8988T (cell line): ENCODE data around the gene TRABD2B.

ENCODE experiments used
- DNase-seq: peaks from one replicate; pipeline ENCODE4 v3.0.0; 2011

The TRABD2B gene

DNA sequence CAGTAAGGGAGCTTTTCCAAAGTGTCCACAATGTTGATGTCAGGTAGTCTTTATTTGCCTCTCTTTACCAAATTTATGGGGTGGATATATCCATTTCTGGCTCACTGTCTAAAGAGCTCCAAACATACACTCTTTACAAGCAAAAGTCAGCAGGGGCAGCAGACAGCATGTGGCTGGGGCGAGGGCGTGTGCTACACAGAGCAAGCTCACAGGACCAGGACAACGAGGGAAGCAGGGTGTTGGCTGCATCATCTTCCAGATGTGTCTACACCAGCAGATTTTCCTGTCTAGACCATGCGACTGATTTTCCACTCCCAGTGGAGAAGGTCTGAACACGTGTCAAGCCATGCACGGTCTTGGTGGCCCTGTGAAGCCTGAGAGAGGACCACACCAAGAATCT is 123.8 kb downstream of the TRABD2B start:
- DNase-seq = no peak

DNA sequence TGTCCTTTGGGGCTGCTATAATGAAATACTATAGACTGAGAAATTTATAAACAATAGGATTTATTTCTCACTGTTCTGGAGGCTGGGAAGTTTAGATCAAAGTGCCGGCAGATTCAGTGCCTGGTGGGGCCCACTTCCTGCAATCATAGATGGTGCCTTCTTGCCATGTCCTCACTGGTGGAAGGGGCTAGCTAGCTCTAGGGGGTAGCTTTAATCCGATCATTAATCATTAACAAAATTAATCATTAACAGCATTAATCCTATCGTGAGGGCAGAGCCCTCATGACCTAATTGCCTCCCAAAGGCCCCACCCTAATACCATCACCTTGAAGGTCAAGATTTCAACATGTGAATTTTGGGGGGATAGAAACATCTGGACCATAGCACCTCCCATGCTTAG is 124.3 kb downstream of the TRABD2B start:
- DNase-seq = no peak

DNA sequence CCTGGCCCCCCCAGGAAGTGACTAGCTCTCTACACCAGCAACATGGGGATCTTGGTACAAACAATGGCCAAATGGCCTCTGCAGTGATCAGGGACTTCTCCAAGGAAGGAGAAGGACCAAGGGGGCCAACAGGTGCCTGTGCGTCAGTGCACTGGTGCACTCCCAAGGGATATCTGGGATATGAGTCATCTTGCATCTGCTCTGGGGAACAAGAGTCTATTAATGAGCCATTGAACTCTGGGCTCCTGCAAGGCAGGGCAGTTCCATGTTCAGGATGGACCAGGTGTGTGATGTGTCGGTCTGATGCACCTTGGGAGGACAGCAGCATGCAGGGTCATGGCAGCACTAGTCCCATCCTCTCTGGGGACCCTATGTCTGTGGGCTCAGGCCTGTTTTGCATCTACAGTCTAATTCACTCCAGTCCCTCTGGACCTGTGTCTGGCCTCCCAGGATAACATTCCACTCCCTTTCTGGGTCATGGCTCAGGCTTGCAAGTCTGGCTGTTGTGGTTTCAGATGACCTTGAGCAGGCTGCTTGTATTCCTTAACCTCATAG is 125.3 kb downstream of the TRABD2B start:
- DNase-seq = no peak

DNA sequence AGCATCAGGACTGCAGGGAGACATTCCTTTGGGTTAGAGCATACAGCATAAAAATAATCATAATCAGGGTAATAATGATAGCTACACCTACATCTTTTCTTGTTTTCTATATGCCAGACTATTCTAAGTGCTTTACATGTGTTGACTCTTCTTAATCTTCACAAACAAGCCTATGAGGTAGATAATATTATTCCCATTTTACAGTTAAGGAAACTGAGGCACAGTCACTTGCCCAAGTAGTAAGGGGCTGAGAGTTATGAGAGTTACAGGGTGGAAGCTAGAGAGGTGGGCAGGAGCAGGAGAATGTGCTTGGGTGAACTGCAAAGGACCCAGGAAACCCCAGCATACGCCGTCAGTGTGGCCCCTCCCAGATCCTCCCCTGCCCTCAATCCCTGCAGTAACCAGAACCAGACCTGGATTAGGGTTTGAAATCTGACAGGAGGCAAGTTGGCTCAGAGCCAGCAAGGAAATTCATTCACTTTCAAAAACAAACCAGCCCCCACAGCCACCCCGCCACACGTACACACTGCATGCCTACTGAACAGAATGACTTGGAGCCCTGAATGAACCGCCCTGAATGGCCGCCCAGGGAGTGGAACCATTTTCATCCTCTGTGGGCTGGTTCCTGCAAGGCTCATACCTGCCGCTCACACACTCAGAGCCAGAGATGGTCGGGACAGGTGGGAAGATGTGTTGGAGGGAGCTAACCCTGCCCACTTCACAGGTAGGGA is 126.1 kb downstream of the TRABD2B start:
- DNase-seq = no peak

DNA sequence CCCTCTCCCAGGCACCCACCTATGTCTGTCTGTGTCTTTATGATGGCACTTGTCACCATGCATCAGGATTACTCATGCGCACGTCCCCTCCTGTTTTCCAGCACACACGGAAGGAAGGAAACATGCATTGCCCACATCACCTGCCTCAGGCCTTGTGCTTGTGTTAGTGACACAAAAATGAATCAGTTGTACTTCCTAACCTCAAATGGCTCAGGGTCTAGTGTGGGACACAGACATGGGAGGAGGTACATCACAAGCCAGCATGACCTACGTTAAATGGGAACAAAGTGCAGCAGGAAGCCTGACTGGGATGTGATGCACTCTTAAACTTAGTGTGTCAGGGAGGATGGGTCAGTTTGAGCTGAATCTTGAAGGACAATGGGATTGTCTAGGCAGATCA is 126.7 kb downstream of the TRABD2B start:
- DNase-seq = no peak

DNA sequence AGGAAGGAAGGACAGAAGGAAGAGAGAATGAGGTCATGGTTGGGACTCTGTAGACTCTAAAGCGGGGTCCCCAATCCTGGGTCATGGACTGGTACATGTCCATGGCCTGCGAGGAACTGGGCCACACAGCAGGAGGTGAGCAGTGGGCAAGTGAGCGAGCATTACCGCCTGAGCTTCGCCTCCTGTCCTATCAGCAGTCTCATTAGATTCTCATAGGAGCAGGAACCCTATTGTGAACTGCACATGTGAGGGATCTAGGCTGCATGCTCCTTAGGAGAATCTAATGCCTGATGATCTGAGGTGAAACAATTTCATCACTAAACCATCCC is 128.9 kb downstream of the TRABD2B start:
- DNase-seq = no peak

DNA sequence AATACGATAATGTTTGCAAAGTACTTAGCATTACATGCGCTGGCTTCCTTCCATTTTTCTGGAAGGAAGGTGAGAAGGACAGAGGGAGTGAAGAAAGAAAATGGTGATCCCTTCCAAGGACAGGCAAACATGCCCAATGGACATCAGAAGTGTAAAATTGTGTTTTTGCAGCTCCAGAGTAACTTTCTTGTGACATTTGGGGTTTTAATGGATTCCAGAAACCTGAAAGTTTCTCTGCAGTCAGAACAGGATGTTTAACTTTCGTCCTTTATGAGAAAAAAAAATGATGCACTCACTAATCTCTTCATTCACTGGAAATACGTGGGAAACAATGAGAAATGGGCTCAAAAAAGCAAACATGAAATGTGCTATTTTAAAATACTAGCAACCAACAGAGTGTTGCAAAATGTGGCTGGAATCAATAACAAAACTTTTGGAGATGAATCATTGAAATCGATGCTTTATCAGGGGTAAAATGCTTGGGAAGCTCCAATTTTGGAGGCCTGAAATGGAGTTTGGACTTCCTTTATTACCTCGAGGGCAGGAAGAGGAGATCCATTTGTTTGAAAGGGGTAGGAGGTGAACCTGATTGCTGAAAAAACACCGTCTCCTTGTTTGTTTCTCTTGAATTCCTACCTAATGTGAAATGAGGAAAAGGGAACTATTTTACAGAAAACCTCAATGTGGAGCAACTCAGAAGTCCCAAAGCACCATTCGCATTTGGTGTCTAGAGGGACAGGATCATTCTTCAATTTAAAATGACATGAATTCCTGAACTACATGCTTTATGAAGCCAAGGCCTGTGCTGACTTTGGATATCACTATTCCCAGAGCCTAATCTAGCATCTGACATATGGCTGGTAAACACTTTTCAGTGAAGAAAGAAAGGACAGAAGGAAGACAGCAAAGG is 129.5 kb downstream of the TRABD2B start:
- DNase-seq = no peak

DNA sequence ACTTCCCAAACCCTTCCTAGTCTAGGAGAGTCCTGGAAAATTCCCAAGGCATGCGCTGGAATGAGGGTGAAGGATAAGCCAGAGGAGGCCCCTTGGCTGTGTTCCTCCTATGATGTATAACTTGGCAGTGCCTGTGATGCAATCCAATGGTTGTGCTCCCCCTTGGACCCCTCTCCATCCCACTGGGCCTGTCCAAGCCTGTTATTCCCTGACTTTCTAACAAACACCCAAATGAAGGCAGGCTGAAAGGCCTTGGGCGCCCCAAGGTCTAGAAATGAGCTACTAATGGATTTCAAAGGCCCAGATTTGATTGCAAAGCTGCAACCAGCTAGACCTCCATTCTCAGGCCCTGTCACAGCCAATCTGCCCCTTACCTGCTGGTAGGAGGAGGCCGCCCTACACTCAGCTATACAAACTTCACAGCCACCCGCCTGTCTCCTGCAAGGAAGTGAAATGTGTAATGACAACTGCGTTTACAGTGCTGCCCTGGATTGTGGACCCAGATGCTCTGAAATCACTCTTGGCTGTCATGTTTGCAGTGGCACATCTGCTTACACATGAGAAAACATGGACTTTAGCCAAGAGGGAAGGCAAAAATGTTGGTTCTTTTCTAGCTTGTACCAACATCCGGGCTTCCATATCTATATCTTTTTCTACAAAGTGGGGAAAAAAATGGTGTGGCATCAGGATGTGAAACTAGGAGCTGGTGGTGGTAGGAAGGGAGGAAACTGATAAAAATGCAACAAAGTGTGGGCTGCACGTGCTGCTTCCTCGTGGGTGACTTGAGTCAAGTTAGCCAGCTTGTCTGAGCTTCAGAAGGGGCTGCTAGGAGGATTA is 130.4 kb downstream of the TRABD2B start:
- no peak for DNase-seq

- DNase-seq = no peak
Measured at GRCh38 chr1:47865881-47866535, 131.2 kb downstream of the TRABD2B start.

GRCh38 chr1:47859092-47859743 is 138.0 kb downstream of the TRABD2B start:
- DNase-seq = no peak

- no peak for DNase-seq
Measured at GRCh38 chr1:47856996-47857395, 140.2 kb downstream of the TRABD2B start.

DNA sequence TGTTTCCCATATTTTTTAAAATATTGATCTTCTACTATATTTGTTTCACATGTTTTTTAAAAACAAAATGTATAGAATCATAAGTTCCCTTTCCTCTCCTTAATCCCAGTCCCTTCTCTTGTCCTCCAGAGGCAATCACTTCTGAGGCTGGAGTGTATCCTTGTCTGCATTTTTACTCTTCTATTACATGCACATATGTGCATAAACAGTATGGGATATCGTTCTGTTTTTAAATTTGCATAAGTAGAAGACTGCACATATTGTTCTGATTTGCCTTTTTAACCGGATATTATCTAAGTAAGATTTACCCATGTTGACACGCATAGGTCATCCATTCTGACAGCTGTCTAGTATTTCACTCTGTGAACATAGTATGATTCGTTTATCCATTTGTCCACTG is 142.0 kb downstream of the TRABD2B start:
- no peak for DNase-seq

DNA sequence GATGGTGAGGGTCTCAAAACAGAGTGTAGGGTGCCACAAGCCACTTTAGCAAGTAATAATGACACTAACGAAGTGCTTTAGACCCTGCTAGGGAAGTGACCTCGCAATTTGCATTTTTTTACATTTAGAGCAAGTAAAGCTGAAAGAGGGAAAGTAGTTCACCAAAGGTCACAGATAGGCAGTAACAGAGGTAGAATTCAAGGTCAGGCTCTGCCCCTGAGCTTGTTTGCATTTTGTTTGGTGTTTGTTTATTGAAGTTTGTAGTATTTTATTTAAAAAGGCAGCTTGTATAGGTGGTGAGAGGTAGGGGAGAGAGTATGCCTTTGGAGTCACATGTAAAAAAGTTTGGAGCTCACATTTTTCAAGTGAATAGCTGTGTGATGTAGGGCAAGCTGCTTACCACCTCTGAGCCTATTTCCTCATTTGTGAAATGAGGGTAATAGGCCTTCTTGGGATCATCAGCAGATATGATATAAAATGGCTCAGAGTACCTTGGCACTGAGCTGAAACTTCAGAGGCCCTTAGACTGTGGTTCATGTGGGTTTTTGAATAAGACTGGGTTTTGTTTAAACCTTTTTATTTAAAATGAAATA is 142.5 kb downstream of the TRABD2B start:
- DNase-seq = no peak

DNA sequence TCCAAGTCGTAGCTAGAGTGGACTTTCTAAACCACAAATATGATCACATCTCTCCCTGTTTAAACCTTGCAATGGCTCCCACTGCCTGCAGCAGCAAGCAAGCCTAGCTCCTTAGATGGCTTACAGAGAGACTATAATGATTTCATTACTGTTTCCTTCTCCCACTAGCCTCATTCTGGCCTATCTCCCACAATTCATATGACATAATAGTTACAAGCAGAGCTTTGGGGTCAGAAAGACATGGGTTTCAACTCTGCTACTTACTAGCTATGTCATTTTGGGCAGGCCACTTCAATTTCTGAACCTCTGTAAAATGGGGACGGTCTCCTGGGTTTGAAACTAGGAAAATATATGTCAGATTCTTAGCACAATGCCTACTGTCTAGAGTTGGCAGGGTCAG is 143.3 kb downstream of the TRABD2B start:
- no peak for DNase-seq

DNA sequence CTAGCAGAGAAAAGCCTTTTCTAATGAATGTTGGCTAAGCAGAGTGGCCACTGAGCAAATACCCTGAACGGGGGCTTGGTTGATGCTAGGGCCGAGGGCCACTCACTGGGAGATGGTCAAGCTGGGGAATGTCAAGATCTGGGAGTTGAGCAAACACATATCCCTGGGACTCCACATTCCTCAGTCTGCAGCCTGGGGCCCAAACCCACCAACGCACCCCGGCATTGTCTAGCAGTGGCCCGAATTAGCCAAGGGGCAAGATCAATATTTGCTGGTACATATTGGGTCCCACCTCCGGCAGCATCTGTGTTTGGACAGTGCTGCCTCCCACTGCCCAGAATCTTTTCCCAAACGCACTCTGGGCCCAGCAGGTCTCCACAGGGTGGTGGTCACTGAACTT is 144.1 kb downstream of the TRABD2B start:
- DNase-seq = no peak

DNA sequence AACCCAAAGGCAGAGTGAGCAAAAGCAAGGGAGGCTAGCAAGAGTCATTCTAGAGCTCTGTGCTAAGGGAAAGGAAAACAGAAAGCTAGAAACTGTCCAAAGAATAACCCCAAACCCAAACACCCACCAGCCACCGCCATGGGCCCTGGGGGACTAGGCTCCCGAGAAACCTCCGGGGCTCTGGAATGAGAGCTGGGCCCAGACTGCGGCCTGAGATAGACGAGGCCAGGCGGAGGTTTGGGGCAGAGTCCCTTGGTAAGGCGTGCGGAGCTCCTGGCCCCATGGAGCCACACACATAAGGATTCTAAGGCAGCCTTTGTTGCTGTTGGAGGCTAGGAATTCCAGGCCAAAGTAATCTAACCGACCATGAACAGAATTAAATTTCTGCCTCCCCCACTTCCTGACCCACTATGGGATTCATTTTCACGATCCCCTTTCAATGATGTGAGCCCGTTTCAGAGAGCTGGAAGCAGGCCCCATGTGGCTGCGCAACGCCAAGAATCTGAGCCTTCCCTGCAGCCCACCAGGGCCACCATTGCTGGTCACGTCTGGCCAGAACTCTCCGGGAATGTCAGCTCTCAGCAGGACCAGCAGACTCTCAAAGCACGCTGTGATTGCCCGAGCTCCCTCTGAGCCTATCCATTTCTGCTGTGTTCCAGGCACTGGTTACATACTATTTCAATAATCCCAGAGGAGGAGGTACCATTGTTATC is 145.0 kb downstream of the TRABD2B start:
- DNase-seq = no peak

DNA sequence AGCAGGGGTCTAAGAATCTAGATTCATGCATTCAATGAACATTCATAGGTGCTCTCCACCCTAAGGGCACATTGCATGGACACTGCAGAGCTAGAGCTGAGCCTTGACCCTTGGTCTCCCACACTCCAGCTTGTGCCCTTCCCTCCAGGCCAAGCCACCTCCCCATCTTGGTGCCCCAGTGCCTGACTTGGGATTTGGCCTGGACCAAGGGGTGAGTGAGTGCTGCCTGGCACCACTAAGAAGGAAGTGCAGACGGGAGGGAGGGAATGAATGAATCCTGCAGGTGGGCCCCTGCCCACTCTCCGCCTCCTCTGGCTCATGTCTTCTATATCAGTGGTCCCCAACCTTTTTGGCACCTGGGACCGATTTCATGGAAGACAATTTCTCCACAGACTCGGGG is 146.7 kb downstream of the TRABD2B start:
- no peak for DNase-seq

GRCh38 chr1:47849591-47850261 is 147.5 kb downstream of the TRABD2B start:
- no peak for DNase-seq

DNA sequence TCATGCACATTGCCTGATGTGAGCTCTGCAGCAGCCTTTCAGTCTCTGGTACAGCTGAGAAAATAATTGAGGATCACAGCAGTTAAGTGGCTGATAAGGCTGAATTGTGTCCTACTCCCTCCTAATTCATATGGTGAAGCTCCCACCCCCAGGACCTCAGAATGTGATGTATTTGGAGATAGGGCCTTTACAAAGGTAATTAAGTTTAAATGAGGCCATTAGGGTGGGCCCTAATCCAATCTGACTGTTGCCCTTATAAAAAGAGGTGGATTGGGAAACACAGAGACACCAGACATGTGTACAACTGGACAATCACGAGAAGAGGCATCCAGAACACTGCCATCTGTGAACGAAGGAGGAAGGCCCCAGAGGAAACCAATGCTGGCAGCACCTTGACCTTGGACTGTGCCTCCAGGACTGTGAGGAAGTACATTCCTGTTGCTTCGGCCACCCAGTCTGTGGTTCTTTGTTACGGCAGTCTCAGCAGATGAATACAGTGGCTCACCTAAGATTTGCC is 148.1 kb downstream of the TRABD2B start:
- no peak for DNase-seq

DNA sequence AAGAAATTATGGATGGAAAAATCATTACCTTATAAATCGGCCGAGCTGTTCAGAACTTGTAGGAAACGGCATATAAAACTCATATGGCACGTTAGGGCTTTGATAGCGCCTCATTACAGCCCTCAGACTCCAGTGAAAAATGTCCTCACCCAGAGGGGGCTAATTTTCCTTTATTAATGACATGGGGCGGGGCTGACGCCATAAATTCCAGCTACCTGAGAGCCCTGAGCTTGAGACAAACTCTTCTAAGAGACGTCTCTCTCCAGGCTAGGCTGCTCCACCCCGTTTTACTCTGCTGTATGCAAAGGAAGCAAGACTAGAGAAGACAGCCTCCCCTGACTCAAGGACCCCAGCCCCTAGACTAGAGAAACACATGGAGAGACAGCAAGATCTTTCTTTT is 149.4 kb downstream of the TRABD2B start:
- no peak for DNase-seq
